Left ventricle myocardium inferior (tissue), 1 donor: Measurements from ENCODE around the gene SNAPC3. TPM values are rescaled to one million over a fixed set of nuclear protein-coding genes. Genes with fewer than 3 reads are reported as not detected.

Experiments used
- DNase-seq: peaks from one replicate; pipeline ENCODE4 v3.0.0-alpha.2; 2020
- H3K27ac ChIP-seq: fragments of 200-600 bp; replicated peaks from 2 replicates; pipeline ENCODE4 v1.8.0; 2021
- H3K27me3 ChIP-seq: fragments of 200-600 bp; 2 replicates; pipeline ENCODE4 v1.8.0; 2021; ENCODE audit warnings: low read depth
- H3K36me3 ChIP-seq: fragments of 200-600 bp; 2 replicates; pipeline ENCODE4 v1.8.0; 2021
- H3K4me1 ChIP-seq: fragments of 200-600 bp; 2 replicates; pipeline ENCODE4 v1.8.0; 2021
- H3K4me3 ChIP-seq: fragments of 200-600 bp; 2 replicates; pipeline ENCODE4 v1.8.0; 2021; ENCODE audit warnings: mild to moderate bottlenecking, moderate library complexity
- H3K9me3 ChIP-seq: fragments of 200-600 bp; replicated peaks from 2 replicates; pipeline ENCODE4 v1.8.0; 2021
- intact Hi-C: fragments of 100-400 bp; cut with micrococcal nuclease; formaldehyde crosslinking; loops from one replicate; pipeline ENCODE4 v1.11.0; 2022
- total RNA-seq: library from RNA; stranded (reverse); fragmentation: NEBNext Ultra II Directional; extraction: Animal tissue kit (Norgen Biotek cat#: 25700); gene quantifications from one replicate; pipeline ENCODE4 v1.2.1, GENCODE V29; 2021
- TF ChIP-seq, protein P1 (sequence below): fragments of 200-600 bp; IDR thresholded peaks from 2 replicates; pipeline ENCODE4 v1.8.0; 2021; ENCODE audit warnings: antibody characterized with exemption, mild to moderate bottlenecking, borderline replicate concordance
- donor health status: DM: no; HTN: yes; CAD: no; lungs with severe emphysema.

SNAPC3 gene
- total RNA-seq, 1 donor from 2014 or later: 32.2 TPM

DNA sequence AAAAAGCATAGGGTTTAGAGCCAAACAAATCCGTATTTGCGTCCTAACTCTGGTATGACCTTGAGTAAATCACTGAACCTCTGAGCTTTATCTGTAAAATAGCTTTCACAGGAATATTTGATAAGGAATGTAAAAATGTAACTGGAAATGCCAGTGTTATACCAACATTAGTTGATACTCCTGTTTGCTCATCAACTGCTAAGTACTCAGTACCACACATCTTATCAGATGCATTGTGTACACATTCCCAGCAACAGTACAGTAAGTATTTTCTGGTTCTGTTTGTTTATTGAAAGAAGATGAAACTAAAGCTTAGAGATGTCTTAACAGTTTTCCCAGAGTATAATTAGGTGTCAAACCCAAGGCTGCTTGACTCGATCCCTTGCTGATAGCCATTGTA lies 21.5 kb downstream of the SNAPC3 start:
- Histone ChIP-seq H3K4me3 (no peak overlapping the region), H3K4me1 (peaks cover 9% of the 10 kb centered on the region), H3K9me3 (no peaks in the 10 kb centered on the region), H3K27ac (no peak overlapping the region), H3K36me3 (peaks cover 58% of the 10 kb centered on the region), H3K27me3 (no peaks in the 10 kb centered on the region)
- no peak for DNase-seq
- TF ChIP-seq, protein P1, sequence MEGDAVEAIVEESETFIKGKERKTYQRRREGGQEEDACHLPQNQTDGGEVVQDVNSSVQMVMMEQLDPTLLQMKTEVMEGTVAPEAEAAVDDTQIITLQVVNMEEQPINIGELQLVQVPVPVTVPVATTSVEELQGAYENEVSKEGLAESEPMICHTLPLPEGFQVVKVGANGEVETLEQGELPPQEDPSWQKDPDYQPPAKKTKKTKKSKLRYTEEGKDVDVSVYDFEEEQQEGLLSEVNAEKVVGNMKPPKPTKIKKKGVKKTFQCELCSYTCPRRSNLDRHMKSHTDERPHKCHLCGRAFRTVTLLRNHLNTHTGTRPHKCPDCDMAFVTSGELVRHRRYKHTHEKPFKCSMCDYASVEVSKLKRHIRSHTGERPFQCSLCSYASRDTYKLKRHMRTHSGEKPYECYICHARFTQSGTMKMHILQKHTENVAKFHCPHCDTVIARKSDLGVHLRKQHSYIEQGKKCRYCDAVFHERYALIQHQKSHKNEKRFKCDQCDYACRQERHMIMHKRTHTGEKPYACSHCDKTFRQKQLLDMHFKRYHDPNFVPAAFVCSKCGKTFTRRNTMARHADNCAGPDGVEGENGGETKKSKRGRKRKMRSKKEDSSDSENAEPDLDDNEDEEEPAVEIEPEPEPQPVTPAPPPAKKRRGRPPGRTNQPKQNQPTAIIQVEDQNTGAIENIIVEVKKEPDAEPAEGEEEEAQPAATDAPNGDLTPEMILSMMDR: no peak
- intact Hi-C loops: no loop called here

DNA sequence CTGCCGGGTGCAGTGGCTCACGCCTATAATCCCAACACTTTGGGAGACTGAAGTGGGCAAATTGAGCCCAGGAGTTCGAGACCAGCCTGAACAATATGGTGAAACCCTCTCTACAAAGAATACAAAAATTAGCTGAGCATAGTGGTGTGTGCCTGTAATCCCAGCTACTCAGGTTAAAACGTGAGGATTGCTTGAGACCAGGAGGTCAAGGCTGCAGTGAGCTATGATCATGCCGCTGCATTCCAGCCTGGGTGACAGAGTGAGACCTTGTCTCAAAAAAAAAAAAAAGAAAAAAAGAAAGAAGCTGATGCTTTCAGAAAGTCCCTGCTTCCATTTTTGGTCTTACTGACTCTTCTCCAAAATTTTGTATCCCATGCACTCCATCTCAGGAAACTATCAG lies 31.3 kb downstream of the SNAPC3 start:
- H3K27me3 ChIP-seq: no peaks in the 10 kb centered on the region
- no peak overlapping the region for H3K4me3 ChIP-seq
- intact Hi-C loops: no loop called here
- H3K27ac ChIP-seq: no peak overlapping the region
- peaks cover 92% of the 10 kb centered on the region for H3K36me3 ChIP-seq
- TF ChIP-seq, protein P1: no peak
- peaks cover 4% of the 10 kb centered on the region for H3K4me1 ChIP-seq
- no peak for DNase-seq
- H3K9me3 ChIP-seq: no peaks in the 10 kb centered on the region

DNA sequence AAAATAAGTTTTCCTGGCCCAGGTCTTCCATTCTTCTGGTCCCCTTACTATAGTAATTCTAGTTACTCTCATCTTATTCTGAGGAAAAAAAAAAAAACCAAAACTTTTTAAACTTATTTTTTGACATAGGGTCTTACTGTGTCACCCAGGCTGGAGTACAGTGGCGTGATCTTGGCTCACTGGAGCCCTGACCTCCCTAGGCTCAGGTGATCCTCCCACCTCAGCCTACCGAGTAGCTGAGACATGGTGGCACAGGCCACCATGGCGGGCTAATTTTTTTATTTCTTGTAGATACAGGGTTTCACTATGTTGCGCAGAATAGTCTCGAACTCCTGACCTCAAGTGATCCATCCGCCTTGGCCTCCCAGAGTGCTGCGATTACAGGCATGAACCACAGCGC lies 38.4 kb downstream of the SNAPC3 start:
- intact Hi-C loops: no loop called here
- TF ChIP-seq, protein P1: no peak
- Histone ChIP-seq H3K4me3 (no peak overlapping the region), H3K4me1 (peaks cover 9% of the 10 kb centered on the region), H3K36me3 (peaks cover 89% of the 10 kb centered on the region), H3K27ac (no peak overlapping the region), H3K9me3 (no peaks in the 10 kb centered on the region), H3K27me3 (no peaks in the 10 kb centered on the region)
- DNase-seq: no peak

DNA sequence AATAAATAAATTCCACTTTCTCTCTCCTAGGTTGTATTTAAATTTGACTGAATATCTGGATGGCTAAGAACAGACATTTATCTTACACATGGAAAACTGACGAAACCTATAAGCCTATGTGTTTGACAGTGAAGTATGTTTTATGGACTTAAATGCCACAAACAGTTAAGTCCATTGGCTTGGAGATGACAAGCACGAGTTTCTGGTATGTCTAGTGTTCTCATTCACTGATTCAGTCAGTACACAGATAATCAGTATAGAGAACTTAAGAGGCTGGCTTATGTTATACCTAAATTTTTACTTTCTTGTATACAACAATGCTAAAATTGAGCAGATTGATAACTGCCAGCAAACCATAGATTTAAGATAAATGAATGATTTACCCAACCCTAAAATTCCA lies 38.9 kb downstream of the SNAPC3 start:
- no peak overlapping the region for H3K27ac ChIP-seq
- intact Hi-C loops: no loop called here
- H3K4me3 ChIP-seq: no peak overlapping the region
- no peaks in the 10 kb centered on the region for H3K27me3 ChIP-seq
- H3K36me3 ChIP-seq: peaks cover 90% of the 10 kb centered on the region
- DNase-seq: no peak
- peaks cover 9% of the 10 kb centered on the region for H3K4me1 ChIP-seq
- TF ChIP-seq, protein P1: no peak
- no peaks in the 10 kb centered on the region for H3K9me3 ChIP-seq

DNA sequence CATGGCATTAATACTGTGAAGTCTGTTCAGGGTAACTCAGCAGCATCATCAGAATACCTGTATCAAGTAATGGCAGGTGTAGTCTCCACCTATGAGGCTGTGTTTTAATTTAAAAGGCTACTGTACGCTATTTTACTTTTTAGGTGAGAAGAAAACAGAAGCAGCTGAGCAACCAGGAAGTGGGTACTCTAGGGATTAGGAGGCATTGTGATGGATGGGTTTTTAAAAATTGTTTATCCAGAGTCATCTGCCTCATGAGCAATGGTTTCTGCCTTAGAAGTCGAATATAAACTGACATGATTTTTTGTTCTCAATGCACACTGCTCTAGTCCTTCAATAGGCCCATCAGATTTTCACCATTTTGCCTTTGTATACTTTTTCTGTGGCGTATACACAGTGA lies 45.5 kb downstream of the SNAPC3 start:
- H3K27ac ChIP-seq: no peak overlapping the region
- intact Hi-C loops: no loop called here
- no peaks in the 10 kb centered on the region for H3K27me3 ChIP-seq
- peaks cover 4% of the 10 kb centered on the region for H3K4me1 ChIP-seq
- no peaks in the 10 kb centered on the region for H3K9me3 ChIP-seq
- H3K4me3 ChIP-seq: no peak overlapping the region
- no peak for DNase-seq
- H3K36me3 ChIP-seq: peaks cover 68% of the 10 kb centered on the region
- TF ChIP-seq, protein P1: no peak

DNA sequence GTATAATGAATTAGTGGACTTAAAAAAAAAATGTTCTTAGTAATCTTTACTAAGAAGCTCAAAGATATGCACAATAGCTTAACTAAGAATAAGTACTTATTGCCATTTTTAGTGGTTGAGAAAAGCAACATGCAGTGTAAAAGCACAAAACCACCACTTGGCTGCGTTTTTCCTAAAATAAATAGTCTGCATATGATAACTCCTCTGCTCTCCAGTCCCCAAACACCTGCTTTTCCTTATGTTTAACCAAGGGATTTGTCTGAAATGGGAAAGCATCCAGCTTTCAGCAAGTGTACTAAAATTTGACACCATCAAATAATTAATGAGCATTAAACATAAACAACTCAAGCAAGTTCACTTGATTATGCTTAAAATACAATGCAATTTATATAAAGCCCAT lies 46.7 kb downstream of the SNAPC3 start:
- no peak for DNase-seq
- TF ChIP-seq, protein P1: no peak
- Histone ChIP-seq H3K27me3 (no peaks in the 10 kb centered on the region), H3K4me3 (no peak overlapping the region), H3K27ac (no peak overlapping the region), H3K9me3 (no peaks in the 10 kb centered on the region), H3K4me1 (no peaks in the 10 kb centered on the region), H3K36me3 (peaks cover 63% of the 10 kb centered on the region)
- intact Hi-C loops: no loop called here
